Forelimb muscle (tissue), 1 donor: ENCODE results near the gene ZNF451. TPM values are rescaled to one million over a fixed set of nuclear protein-coding genes. Genes with fewer than 3 reads are reported as not detected.
"Not testable (repeated sequence)": the region's sequence is repeated elsewhere in the genome, so short reads cannot be mapped to it uniquely, and the experiment has no call there.

Experiments
- DNase-seq: peaks from one replicate; pipeline ENCODE4 v3.0.0-alpha.2; 2013; ENCODE audit warnings: low read depth
- polyA plus RNA-seq: library from polyadenylated mRNA; unstranded; fragments of 120-200 nt; gene quantifications from one replicate; pipeline ENCODE4 v1.2.1, GENCODE V29; 2013; ENCODE audit not compliant: insufficient read length

Gene ZNF451
- polyA plus RNA-seq: 23.8 TPM

DNA sequence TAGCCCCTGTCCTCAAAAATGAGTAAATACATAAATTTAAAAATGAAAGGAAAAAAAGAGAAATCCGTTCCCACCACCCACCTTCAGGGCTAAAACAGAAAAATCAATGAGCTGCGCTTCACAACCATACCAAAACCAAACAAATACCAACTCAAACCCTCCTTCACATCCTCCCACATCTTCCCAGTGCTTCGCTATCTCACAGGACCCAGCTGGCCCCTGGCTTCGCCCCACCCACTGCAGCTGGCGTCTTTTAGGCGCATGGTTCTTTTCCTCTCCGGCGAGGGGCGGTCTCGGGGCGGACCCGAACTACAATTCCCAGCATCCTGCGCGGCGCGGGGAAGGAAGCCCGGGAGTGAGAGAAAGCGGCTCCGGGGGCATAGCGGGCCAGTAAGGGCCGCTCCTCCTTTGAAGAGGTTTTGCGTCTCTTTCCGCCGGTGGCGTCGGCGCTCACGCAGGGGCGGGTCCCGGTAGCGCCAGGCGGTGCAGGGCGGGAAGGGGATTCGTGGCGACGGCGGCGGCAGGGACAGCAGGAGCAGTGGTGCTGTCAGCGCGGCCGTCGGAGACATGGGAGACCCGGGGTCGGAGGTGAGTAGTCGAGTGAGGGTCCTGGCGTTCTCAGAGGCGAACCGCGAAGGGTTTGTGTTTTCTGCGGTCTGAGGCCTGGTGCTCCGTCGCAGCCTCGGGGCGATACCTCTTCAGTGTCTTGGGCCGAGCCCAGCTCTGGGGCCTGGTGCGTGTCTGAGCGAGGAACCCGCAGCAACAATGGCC lies at the start of gene ZNF451:
TSS of gene ZNF451 (plus strand) at position 502 of the 771 bp plus-strand sequence. CDS start at position 568, 66 bp downstream.
- peak; percentile 87 for DNase-seq

DNA sequence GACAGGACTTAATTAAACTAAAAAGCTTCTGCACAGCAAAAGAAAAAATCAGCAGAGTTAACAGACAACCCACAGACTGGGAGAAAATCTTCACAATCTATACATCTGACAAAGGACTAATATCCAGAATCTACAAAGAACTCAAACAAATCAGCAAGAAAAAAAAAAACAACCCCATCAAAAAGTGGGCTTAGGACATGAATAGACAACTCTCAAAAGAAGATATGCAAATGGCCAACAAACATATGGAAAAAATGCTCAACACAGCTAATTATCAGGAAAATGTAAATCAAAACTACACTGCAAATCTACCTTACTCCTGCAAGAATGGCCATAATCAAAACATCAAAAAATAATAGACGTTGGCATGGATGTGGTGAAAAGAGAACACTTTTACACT lies 45.9 kb upstream of the ZNF451 start:
- DNase-seq: not testable (repeated sequence)

GRCh38 chr6:57044568-57044967 lies 45.4 kb upstream of the ZNF451 start:
- no peak for DNase-seq

DNA sequence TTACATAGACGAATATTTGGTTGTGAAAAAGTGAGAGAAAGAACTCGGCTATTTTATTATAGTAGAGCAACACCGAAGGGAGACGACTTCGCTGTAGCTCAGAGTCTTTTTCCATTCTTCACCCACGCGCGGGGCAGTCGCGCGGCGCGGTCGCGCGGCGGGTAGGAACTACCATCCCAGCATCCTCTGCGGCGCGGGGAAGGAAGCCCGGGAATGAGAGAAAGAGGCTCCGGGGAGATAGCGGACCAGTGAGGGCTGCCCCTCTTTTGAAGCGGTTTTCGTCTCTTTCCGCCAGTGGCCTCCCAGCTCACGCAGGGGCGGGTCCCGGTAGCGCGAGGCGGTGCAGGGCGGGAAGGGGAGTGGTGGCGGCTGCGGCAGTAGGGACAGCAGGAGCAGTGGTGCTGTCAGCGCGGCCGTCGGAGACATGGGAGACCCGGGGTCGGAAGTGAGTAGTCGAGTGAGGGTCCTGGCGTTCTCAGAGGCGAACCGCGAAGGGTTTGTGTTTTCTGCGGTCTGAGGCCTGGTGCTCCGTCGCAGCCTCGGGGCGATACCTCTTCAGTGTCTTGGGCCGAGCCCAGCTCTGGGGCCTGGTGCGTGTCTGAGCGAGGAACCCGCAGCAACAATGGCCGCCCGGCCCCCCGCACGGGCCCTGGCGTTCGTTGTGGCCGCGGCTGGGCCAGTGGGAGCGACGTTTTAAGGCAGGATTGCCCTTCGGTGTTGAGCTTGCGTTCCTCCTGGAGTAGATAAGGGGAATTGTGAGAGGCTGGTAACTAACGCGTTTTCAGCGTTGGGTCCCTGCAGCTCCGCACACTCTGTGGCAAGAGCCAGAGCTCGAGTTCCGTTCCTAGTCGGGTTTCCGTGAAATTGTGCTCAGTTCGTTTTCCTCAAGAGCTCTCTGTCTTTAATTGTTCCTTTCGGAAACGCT lies 43.4 kb upstream of the ZNF451 start, which contains the start of gene KIAA1586:
TSS of gene KIAA1586 (plus strand) at position 362 of the 925 bp plus-strand sequence. CDS start at position 425, 63 bp downstream.
- peak; percentile 77 for DNase-seq

- not testable (repeated sequence) for DNase-seq
Measured at GRCh38 chr6:57047257-57047585, 42.8 kb upstream of the ZNF451 start.

DNA sequence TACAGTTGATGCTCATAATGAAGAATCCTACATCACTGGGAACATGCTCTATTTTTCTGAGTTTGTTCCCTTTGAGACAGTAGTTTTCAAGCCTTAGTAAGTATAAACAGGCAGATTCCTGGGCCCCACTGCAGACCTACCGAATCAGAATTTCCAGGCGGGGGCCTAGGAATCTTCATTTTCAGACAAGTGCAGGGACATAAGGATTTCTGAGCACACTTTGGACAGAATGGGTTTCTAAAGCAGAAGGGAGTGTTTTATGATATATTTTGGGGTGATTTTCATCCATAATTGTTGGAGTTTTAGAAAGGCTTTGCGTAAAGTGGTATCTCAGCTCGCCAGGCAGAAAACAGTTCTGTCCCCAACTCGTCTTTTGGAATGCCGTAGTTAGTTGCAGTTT lies 42.1 kb upstream of the ZNF451 start:
- not testable (repeated sequence) for DNase-seq

DNA sequence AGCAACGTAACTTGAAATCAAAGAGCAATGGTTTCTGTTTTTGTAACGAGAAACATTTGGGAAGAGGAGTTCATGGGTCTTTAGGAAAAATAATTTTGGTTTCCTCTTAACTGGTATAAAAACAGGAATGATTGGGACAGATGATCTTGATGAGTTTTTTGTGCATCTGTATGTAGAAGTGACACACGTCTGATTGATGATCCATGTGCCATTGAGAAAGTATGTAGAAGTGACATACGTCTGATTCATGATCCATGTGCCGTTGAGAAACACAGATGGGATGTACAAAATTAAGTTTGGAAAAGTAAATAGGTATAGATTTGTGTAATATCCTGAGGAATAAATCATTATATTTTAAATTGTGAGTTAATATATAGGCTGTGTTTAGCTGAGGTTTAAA lies 41.4 kb upstream of the ZNF451 start:
- no peak for DNase-seq

DNA sequence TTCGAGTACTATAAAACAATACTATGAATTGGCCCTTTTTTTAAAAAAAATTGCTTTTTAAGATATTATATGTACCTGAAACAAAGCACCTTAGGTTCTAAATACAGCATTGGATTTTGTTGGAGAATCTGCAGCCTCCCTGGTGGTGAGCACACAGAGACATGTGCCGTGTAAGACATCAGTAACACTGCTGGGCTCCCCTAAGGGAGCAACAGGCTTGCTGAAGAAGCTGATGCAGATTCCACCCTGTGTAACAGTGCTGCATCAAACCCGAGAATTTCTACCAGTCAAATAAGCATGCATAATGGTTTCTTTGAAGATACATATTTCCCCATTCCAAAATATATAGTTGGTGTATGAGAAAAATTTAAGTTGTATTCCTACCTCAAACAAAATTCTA lies 26.1 kb upstream of the ZNF451 start:
- DNase-seq: no peak

- no peak for DNase-seq
Measured at GRCh38 chr6:57064809-57065208, 25.2 kb upstream of the ZNF451 start.

- DNase-seq: no peak
Measured at GRCh38 chr6:57068061-57068460, 21.9 kb upstream of the ZNF451 start.

DNA sequence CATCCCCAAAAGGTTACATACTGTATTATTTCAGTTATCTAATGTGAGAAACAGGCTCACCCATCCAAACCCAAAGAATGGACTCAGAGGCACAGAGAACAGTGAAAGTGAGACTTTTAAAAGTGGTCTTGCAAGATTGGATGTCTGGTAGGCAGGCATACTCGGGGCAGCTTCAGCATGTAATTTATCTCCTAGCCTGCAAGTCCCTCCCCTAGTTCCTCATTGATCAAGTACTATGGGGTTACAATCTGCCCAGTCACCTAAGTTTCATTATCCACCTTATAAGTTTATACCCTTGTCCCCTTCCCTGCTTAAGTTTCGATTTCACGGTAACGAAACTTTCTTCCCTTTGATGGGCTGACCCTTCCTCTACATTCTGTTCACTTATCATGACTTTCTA lies 20.8 kb upstream of the ZNF451 start:
- no peak for DNase-seq

DNA sequence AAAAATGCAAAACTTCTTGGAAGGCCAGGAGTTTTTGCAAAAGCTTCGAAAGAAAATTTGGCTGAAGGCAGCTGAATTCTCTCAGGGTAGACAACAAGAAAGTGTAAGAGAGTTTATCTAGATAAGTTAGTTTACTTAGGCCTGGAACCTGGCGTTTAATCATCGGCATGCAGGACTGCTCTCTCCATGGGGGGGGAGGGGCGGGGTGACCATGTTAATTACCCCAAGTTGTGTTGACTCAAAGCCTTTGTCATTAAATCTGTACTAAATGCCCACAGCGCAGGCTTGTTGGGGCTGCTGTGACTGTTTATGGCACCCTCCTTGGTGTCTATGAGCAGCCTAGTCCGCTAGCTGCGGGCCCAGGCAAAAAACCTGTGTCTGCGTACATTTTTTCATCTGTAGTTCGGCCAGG lies 20.1 kb upstream of the ZNF451 start:
- no peak for DNase-seq

DNA sequence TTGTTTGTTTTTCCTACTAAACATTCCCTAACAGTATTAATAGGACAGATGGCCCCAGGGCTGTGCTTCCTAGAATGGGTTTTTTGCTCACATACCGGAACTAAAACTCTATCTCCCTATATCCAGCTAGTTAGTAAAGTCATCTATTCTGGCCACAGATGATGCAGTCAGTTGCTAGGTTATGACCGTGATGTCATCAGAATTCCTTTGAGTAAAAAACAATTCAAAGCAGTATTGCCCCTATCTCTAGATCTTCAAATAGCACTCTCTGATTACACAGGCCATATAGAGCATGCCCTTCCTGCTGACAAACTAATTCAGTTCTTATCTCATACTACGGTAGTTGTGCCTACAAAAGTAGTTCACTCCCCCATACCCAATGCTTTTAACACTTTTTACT lies 17.9 kb upstream of the ZNF451 start:
- no peak for DNase-seq

GRCh38 chr6:57074383-57074782 lies 15.6 kb upstream of the ZNF451 start:
- DNase-seq: no peak

DNA sequence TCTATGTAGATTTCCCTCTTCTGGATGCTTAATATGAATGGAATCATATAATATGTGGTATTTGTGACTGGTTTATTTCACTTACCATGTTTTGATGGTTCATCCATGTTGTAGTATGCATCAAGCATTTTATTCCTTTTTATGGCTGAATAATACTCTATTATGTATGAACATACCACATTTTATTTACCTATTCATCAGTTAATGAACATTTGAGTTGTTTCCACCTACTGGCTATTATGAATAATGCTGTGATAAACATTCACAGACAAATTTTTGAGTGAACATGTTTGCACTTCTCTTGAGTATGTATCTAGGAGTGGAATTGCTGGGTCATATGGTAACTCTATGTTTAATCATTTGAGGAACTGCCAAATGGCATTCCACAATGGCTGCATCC lies 14.9 kb upstream of the ZNF451 start:
- no peak for DNase-seq

DNA sequence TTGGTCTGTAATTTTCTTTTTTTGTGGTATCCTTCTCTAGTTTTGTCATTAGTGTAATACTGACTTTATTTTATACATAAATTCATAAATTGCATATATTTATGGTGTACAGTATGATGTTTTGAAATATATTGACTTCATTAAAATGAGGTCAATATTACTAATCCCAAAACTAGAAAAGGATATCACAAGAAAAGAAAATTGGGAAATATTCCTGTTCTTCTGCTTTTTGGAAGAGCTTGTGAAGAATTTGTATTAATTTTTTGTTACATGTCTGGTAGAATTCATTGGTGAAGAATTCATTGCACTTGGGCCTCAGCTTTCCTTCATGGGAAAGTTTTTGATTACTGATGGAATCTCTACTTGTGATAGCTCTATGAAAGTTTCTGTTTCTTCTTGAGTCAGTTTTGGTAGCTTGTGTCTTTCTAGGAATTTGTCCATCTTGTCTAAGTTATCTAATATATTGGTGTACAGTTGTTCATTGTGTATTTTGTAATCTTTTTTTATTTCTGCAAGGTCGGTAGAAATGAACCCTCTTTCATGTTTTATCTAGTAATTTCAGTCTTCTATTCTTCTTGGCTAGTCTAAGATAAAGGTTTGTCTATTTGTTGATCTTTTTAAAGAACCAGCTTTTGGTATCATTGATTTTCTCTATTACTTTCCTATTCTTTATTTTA lies 11.3 kb upstream of the ZNF451 start:
- no peak for DNase-seq

DNA sequence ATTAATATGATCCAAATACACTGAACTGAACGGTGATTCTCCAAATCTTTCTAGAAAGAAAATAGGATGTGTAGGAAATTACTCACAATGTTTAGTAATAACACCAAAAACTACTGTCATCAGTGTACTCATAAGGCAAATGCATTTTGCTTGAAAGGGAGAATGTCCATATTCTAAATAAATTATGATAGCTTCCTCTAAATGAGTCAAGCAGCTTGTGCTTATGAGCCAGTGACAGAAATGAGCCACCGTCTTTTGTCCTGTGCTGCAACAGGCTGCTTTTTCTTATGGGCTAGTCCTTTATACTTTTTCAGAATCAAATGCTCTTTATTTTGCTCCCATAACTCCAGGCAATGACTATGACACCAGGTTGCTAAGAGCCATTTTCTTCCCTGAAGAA lies 4.5 kb upstream of the ZNF451 start:
- no peak for DNase-seq

- no peak for DNase-seq
Measured at GRCh38 chr6:57086843-57087242, 3.1 kb upstream of the ZNF451 start.

DNA sequence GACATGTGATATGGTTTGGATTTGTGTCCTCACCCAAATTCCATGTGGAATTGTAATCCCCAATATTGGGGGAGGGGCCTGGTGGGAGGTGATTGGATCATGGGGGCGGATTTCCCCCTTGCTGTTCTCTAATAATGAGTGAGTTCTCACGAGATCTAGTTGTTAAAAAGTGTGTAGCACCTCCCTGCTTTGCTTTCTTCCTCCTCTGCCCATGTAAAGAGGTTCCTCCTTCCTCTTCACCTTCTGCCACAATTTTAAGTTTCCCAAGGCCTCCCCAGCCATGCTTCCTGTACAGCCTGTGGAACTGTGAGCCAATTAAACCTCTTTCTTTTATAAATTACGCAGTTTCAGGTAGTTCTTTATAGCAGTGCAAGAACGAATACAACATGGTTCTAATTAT lies 2.1 kb upstream of the ZNF451 start:
- no peak for DNase-seq

DNA sequence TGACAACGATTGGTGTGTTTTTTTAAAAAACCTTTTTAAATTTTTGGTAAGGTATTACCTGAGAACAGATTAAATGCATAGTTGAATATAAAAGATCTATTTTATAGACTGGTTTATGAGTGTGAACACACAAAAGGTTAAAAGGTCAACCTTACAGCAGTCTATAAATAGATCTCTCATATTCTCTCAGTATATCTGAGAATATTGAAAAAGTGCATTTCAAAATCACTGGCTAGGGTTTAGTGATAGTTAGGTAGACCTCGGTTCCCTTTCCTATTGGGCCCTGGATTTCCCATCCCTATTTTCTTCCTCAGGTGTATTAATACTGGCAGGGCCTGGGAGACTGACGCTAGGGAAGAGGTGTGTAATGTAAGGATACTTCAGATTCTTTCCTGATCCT lies 723 bp upstream of the ZNF451 start:
- no peak for DNase-seq

GRCh38 chr6:57090458-57091067 lies 575 bp downstream of the ZNF451 start:
- DNase-seq: not testable (repeated sequence)

GRCh38 chr6:57091375-57091774 lies 1.4 kb downstream of the ZNF451 start:
- not testable (repeated sequence) for DNase-seq
